ENCODE results near the gene CPAMD8.

Gene CPAMD8

GRCh38 chr19:16949496-16950023 is 77.0 kb downstream of the CPAMD8 start:
- 95% methylated on average over 7 of the region's 8 CpGs for WGBS (ENCODE audit: insufficient coverage)
- H3K4me3 ChIP-seq (ENCODE audit: control insufficient read depth in 1 of 7, extremely low read depth in 1 of 7, insufficient read depth in 4 of 7, low read depth in 2 of 7, low read length in 6 of 7): no peak overlapping the region
- H3K9me3 ChIP-seq (ENCODE audit: control extremely low read depth in 1 of 5, control insufficient read depth in 4 of 5, insufficient read depth in 2 of 5, low read depth in 1 of 5, low read length in 4 of 5): peaks cover 0 to 6% (median 2%) of the 10 kb centered on the region in 5 experiments
- H3K4me1 ChIP-seq (ENCODE audit: control extremely low read depth in 1 of 4, control insufficient read depth in 4 of 4, insufficient read depth in 4 of 4, low read length in 3 of 4): no peaks in the 10 kb centered on the region
- ChIA-PET POLR2A (no interaction called here), CTCF (no interaction called here)
- H3K36me3 ChIP-seq (ENCODE audit: control insufficient read depth in 4 of 4, insufficient read depth in 4 of 4, low read length in 3 of 4): no peaks in the 10 kb centered on the region
- no peaks in the 10 kb centered on the region for H3K27me3 ChIP-seq (replicated peaks in 2 of 5; ENCODE audit: control insufficient read depth in 4 of 5, insufficient read depth in 5 of 5, low read length in 4 of 5)
- no peak for DNase-seq
- no peak overlapping the region for H3K27ac ChIP-seq (ENCODE audit: insufficient read depth in 1 of 2, low read depth in 1 of 2, low read length in 2 of 2, poor library complexity in 1 of 2, severe bottlenecking in 2 of 2)

- WGBS (ENCODE audit: insufficient coverage): 94% methylated on average over 10 of the region's 16 CpGs
- POLR2A ChIA-PET: no interaction called here
- H3K4me3 ChIP-seq (ENCODE audit: control insufficient read depth in 1 of 7, extremely low read depth in 1 of 7, insufficient read depth in 4 of 7, low read depth in 2 of 7, low read length in 6 of 7): no peak overlapping the region
Observed at GRCh38 chr19:16946951-16947940, 79.4 kb downstream of the CPAMD8 start.

GRCh38 chr19:16945762-16946465 is 80.7 kb downstream of the CPAMD8 start:
- 91% methylated on average over 5 of the region's 8 CpGs for WGBS (ENCODE audit: insufficient coverage)
- Histone ChIP-seq H3K36me3 (ENCODE audit: control insufficient read depth in 4 of 4, insufficient read depth in 4 of 4, low read length in 3 of 4) (no peaks in the 10 kb centered on the region), H3K9me3 (ENCODE audit: control extremely low read depth in 1 of 5, control insufficient read depth in 4 of 5, insufficient read depth in 2 of 5, low read depth in 1 of 5, low read length in 4 of 5) (no peaks in the 10 kb centered on the region), H3K27ac (ENCODE audit: insufficient read depth in 1 of 2, low read depth in 1 of 2, low read length in 2 of 2, poor library complexity in 1 of 2, severe bottlenecking in 2 of 2) (no peak overlapping the region), H3K4me1 (ENCODE audit: control extremely low read depth in 1 of 4, control insufficient read depth in 4 of 4, insufficient read depth in 4 of 4, low read length in 3 of 4) (no peaks in the 10 kb centered on the region), H3K4me3 (ENCODE audit: control insufficient read depth in 1 of 7, extremely low read depth in 1 of 7, insufficient read depth in 4 of 7, low read depth in 2 of 7, low read length in 6 of 7) (no peak overlapping the region), H3K27me3 (replicated peaks in 2 of 5; ENCODE audit: control insufficient read depth in 4 of 5, insufficient read depth in 5 of 5, low read length in 4 of 5) (no peaks in the 10 kb centered on the region)
- ChIA-PET POLR2A (no interaction called here), CTCF (no interaction called here)
- DNase-seq: no peak

More at GRCh38 chr19:16946951-16947940, 79.4 kb downstream of the CPAMD8 start:
- CTCF ChIA-PET: no interaction called here
- no peaks in the 10 kb centered on the region for H3K27me3 ChIP-seq (replicated peaks in 2 of 5; ENCODE audit: control insufficient read depth in 4 of 5, insufficient read depth in 5 of 5, low read length in 4 of 5)
- no peaks in the 10 kb centered on the region for H3K9me3 ChIP-seq (ENCODE audit: control extremely low read depth in 1 of 5, control insufficient read depth in 4 of 5, insufficient read depth in 2 of 5, low read depth in 1 of 5, low read length in 4 of 5)
- no peaks in the 10 kb centered on the region for H3K36me3 ChIP-seq (ENCODE audit: control insufficient read depth in 4 of 4, insufficient read depth in 4 of 4, low read length in 3 of 4)
- no peaks in the 10 kb centered on the region for H3K4me1 ChIP-seq (ENCODE audit: control extremely low read depth in 1 of 4, control insufficient read depth in 4 of 4, insufficient read depth in 4 of 4, low read length in 3 of 4)
- no peak for DNase-seq
- H3K27ac ChIP-seq (ENCODE audit: insufficient read depth in 1 of 2, low read depth in 1 of 2, low read length in 2 of 2, poor library complexity in 1 of 2, severe bottlenecking in 2 of 2): no peak overlapping the region

GRCh38 chr19:16945364-16945714 is 81.3 kb downstream of the CPAMD8 start:
- H3K9me3 ChIP-seq (ENCODE audit: control extremely low read depth in 1 of 5, control insufficient read depth in 4 of 5, insufficient read depth in 2 of 5, low read depth in 1 of 5, low read length in 4 of 5): no peaks in the 10 kb centered on the region
- no peak overlapping the region for H3K4me3 ChIP-seq (ENCODE audit: control insufficient read depth in 1 of 7, extremely low read depth in 1 of 7, insufficient read depth in 4 of 7, low read depth in 2 of 7, low read length in 6 of 7)
- POLR2A ChIA-PET: no interaction called here
- CTCF ChIA-PET: no interaction called here
- DNase-seq: no peak
- WGBS (ENCODE audit: insufficient coverage): 98% methylated on average over 11 of the region's 11 CpGs
- H3K27ac ChIP-seq (ENCODE audit: insufficient read depth in 1 of 2, low read depth in 1 of 2, low read length in 2 of 2, poor library complexity in 1 of 2, severe bottlenecking in 2 of 2): no peak overlapping the region
- H3K36me3 ChIP-seq (ENCODE audit: control insufficient read depth in 4 of 4, insufficient read depth in 4 of 4, low read length in 3 of 4): no peaks in the 10 kb centered on the region
- no peaks in the 10 kb centered on the region for H3K27me3 ChIP-seq (replicated peaks in 2 of 5; ENCODE audit: control insufficient read depth in 4 of 5, insufficient read depth in 5 of 5, low read length in 4 of 5)
- H3K4me1 ChIP-seq (ENCODE audit: control extremely low read depth in 1 of 4, control insufficient read depth in 4 of 4, insufficient read depth in 4 of 4, low read length in 3 of 4): no peaks in the 10 kb centered on the region

GRCh38 chr19:16944626-16945363 is 81.8 kb downstream of the CPAMD8 start:
- Histone ChIP-seq H3K4me1 (ENCODE audit: control extremely low read depth in 1 of 4, control insufficient read depth in 4 of 4, insufficient read depth in 4 of 4, low read length in 3 of 4) (no peaks in the 10 kb centered on the region), H3K36me3 (ENCODE audit: control insufficient read depth in 4 of 4, insufficient read depth in 4 of 4, low read length in 3 of 4) (no peaks in the 10 kb centered on the region), H3K27ac (ENCODE audit: insufficient read depth in 1 of 2, low read depth in 1 of 2, low read length in 2 of 2, poor library complexity in 1 of 2, severe bottlenecking in 2 of 2) (no peak overlapping the region), H3K9me3 (ENCODE audit: control extremely low read depth in 1 of 5, control insufficient read depth in 4 of 5, insufficient read depth in 2 of 5, low read depth in 1 of 5, low read length in 4 of 5) (no peaks in the 10 kb centered on the region), H3K4me3 (ENCODE audit: control insufficient read depth in 1 of 7, extremely low read depth in 1 of 7, insufficient read depth in 4 of 7, low read depth in 2 of 7, low read length in 6 of 7) (no peak overlapping the region), H3K27me3 (replicated peaks in 2 of 5; ENCODE audit: control insufficient read depth in 4 of 5, insufficient read depth in 5 of 5, low read length in 4 of 5) (no peaks in the 10 kb centered on the region)
- WGBS (ENCODE audit: insufficient coverage): 90% methylated on average over 14 of the region's 14 CpGs
- ChIA-PET POLR2A (no interaction called here), CTCF (no interaction called here)
- peak in 2 of 3 donors; percentile 7 to 8 for DNase-seq

- CTCF ChIA-PET: no interaction called here
- 97% methylated on average over 11 of the region's 13 CpGs for WGBS (ENCODE audit: insufficient coverage)
- POLR2A ChIA-PET: no interaction called here
- no peak for DNase-seq
- Histone ChIP-seq H3K4me3 (ENCODE audit: control insufficient read depth in 1 of 7, extremely low read depth in 1 of 7, insufficient read depth in 4 of 7, low read depth in 2 of 7, low read length in 6 of 7) (no peak overlapping the region), H3K27ac (ENCODE audit: insufficient read depth in 1 of 2, low read depth in 1 of 2, low read length in 2 of 2, poor library complexity in 1 of 2, severe bottlenecking in 2 of 2) (no peak overlapping the region), H3K4me1 (ENCODE audit: control extremely low read depth in 1 of 4, control insufficient read depth in 4 of 4, insufficient read depth in 4 of 4, low read length in 3 of 4) (no peaks in the 10 kb centered on the region), H3K27me3 (replicated peaks in 2 of 5; ENCODE audit: control insufficient read depth in 4 of 5, insufficient read depth in 5 of 5, low read length in 4 of 5) (no peaks in the 10 kb centered on the region), H3K36me3 (ENCODE audit: control insufficient read depth in 4 of 4, insufficient read depth in 4 of 4, low read length in 3 of 4) (no peaks in the 10 kb centered on the region), H3K9me3 (ENCODE audit: control extremely low read depth in 1 of 5, control insufficient read depth in 4 of 5, insufficient read depth in 2 of 5, low read depth in 1 of 5, low read length in 4 of 5) (no peaks in the 10 kb centered on the region)
Observed at GRCh38 chr19:16943942-16944625, 82.5 kb downstream of the CPAMD8 start.
